GM19463 (cell line): ENCODE data around the gene HK2.
A peak's percentile ranks its signal among the peaks of the same experiment; 100 is the strongest.
"Not testable (repeated sequence)": the region's sequence is repeated elsewhere in the genome, so short reads cannot be mapped to it uniquely, and the experiment has no call there.

Experiments
- ATAC-seq: cut with Tn5 transposase; IDR thresholded peaks from one replicate; pipeline ENCODE4 v1.9.1; 2021; ENCODE audit warnings: mild to moderate bottlenecking, moderate library complexity; ENCODE audit not compliant: unreplicated experiment

The HK2 gene

GRCh38 chr2:74893332-74893731 is 59.4 kb downstream of the HK2 start:
- no peak for ATAC-seq

- ATAC-seq, result no peak
Observed at GRCh38 chr2:74894272-74894981, 60.5 kb downstream of the HK2 start.

- no peak for ATAC-seq
Observed at GRCh38 chr2:74895001-74895400, 61.1 kb downstream of the HK2 start.

- ATAC-seq, result no peak
Observed at GRCh38 chr2:74896232-74896631, 62.3 kb downstream of the HK2 start.

- ATAC-seq, result not testable (repeated sequence)
Observed at GRCh38 chr2:74900225-74900624, 66.3 kb downstream of the HK2 start.

GRCh38 chr2:74902281-74902860 is 68.4 kb downstream of the HK2 start:
- no peak for ATAC-seq

- ATAC-seq, result no peak
Observed at GRCh38 chr2:74906395-74906794, 72.5 kb downstream of the HK2 start.

- not testable (repeated sequence) for ATAC-seq
Observed at GRCh38 chr2:74907560-74907959, 73.6 kb downstream of the HK2 start.

GRCh38 chr2:74908748-74909444 is 75.0 kb downstream of the HK2 start:
- ATAC-seq, result no peak

- ATAC-seq, result no peak
Observed at GRCh38 chr2:74910245-74910644, 76.3 kb downstream of the HK2 start.

GRCh38 chr2:74911061-74911460 is 77.1 kb downstream of the HK2 start:
- no peak for ATAC-seq

GRCh38 chr2:74915743-74916142 is 81.8 kb downstream of the HK2 start:
- ATAC-seq, result peak; percentile 53

GRCh38 chr2:74916394-74916793 is 82.5 kb downstream of the HK2 start:
- ATAC-seq, result no peak

GRCh38 chr2:74917702-74918619 is 84.0 kb downstream of the HK2 start:
- ATAC-seq, result no peak

- peak; percentile 55 for ATAC-seq
Observed at GRCh38 chr2:74919827-74920226, 85.9 kb downstream of the HK2 start.

- ATAC-seq, result no peak
Observed at GRCh38 chr2:74921236-74921736, 87.4 kb downstream of the HK2 start.

- no peak for ATAC-seq
Observed at GRCh38 chr2:74922592-74923227, 88.8 kb downstream of the HK2 start.

GRCh38 chr2:74924463-74925265 is 90.7 kb downstream of the HK2 start:
- ATAC-seq, result no peak

GRCh38 chr2:74925361-74925786 is 91.4 kb downstream of the HK2 start:
- ATAC-seq, result no peak

- no peak for ATAC-seq
Observed at GRCh38 chr2:74927621-74928020, 93.7 kb downstream of the HK2 start.
